A549 (cell line): ENCODE data around the gene TRIM54. TPM values are rescaled to one million over a fixed set of nuclear protein-coding genes. Genes with fewer than 3 reads are reported as not detected.

Experiments
- ATAC-seq, 2 experiments: fragments of 200-7000 bp in 1 of 2; fragments of >200 bp in 1 of 2; cut with Nextera tagmentation in 1 of 2; cut with Tn5 transposase in 1 of 2; 3 replicates each; pipeline versions ENCODE4 v1.8.0 to v1.9.1; 2018 to 2020; ENCODE audit warnings: mild to moderate bottlenecking in 1 of 2, moderate library complexity in 1 of 2
- CTCF ChIA-PET: fragments of 300-600 bp; sonication (Branson Sonifier 250); formaldehyde crosslinking; extraction: SDS; loops from one replicate; lab custom pipeline; 2021; ENCODE audit warnings: antibody characterized with exemption, inconsistent platforms; lab: Yijun Ruan, JAX
- POLR2A ChIA-PET: fragments of 350-600 bp; formaldehyde crosslinking; extraction: SDS; loops from one replicate; lab custom pipeline; 2021; ENCODE audit warnings: antibody characterized with exemption, inconsistent platforms; lab: Yijun Ruan, JAX
- DNase-seq, 2 experiments: peaks; one replicate each; pipeline versions ENCODE4 v3.0.0 to v3.0.0-alpha.2; 2011 to 2016; ENCODE audit warnings: low read depth in 1 of 2, low spot score in 1 of 2
- FAIRE-seq: peaks from 2 replicates; lab custom pipeline; 2011; peaks lifted over from hg19 to GRCh38; lab: Jason Lieb, UNC
- H3K27ac ChIP-seq, 2 experiments: fragments of >200 bp; sonication (Bioruptor Twin); formaldehyde crosslinking; 3 replicates each; pipeline ENCODE4 v1.5.1; 2016 to 2017
- H3K4me1 ChIP-seq: fragments of >200 bp; sonication (Bioruptor Twin); formaldehyde crosslinking; 3 replicates; pipeline ENCODE4 v1.6.1; 2016
- H3K4me2 ChIP-seq: fragments of >200 bp; sonication (Bioruptor Twin); formaldehyde crosslinking; 3 replicates; pipeline ENCODE4 v1.6.1; 2016
- H3K4me3 ChIP-seq: fragments of >200 bp; sonication (Bioruptor Twin); formaldehyde crosslinking; 3 replicates; pipeline ENCODE4 v1.5.1; 2016
- H3K9me3 ChIP-seq: fragments of >200 bp; sonication (Bioruptor Twin); formaldehyde crosslinking; 3 replicates; pipeline ENCODE4 v1.6.1; 2016
- CBX2 ChIP-seq: fragments of 200-600 bp; sonication (generic); IDR thresholded peaks from 2 replicates; pipeline ENCODE4 v1.6.1; 2016; ENCODE audit warnings: low read depth, mild to moderate bottlenecking, borderline replicate concordance
- EHF ChIP-seq: fragments of 250-450 bp; sonication (Bioruptor Pico); IDR thresholded peaks from 2 replicates; pipeline ENCODE4 v1.5.0; 2020; ENCODE audit warnings: mild to moderate bottlenecking
- EP300 ChIP-seq, 2 experiments: fragments of >200 bp; sonication (Bioruptor Twin); formaldehyde crosslinking; IDR thresholded peaks; 2 replicates in 1 of 2; 3 replicates in 1 of 2; pipeline ENCODE4 v1.6.1; 2016 to 2017
- ESRRA ChIP-seq: fragments of 150-350 bp; IDR thresholded peaks from 2 replicates; pipeline ENCODE4 v1.6.1; 2014; ENCODE audit warnings: mild to moderate bottlenecking, low read length, borderline replicate concordance
- FOSB ChIP-seq: fragments of 250-450 bp; sonication (Bioruptor Pico); IDR thresholded peaks from 2 replicates; pipeline ENCODE4 v1.5.0; 2020; ENCODE audit warnings: mild to moderate bottlenecking, moderate library complexity
- FOXS1 ChIP-seq: fragments of 250-450 bp; sonication (Bioruptor Pico); IDR thresholded peaks from 2 replicates; pipeline ENCODE4 v1.5.0; 2020; ENCODE audit warnings: mild to moderate bottlenecking, moderate library complexity
- GATA3 ChIP-seq: IDR thresholded peaks from 2 replicates; pipeline ENCODE4 v1.6.1; 2012; ENCODE audit warnings: borderline replicate concordance
- HOXA7 ChIP-seq: fragments of 250-450 bp; sonication (Bioruptor Pico); IDR thresholded peaks from 2 replicates; pipeline ENCODE4 v1.5.0; 2020; ENCODE audit warnings: mild to moderate bottlenecking, moderate library complexity
- HOXB13 ChIP-seq: fragments of 250-450 bp; sonication (Bioruptor Pico); IDR thresholded peaks from 2 replicates; pipeline ENCODE4 v1.5.0; 2020; ENCODE audit warnings: low read depth, mild to moderate bottlenecking, moderate library complexity
- HOXB5 ChIP-seq: fragments of 250-450 bp; sonication (Bioruptor Pico); IDR thresholded peaks from 2 replicates; pipeline ENCODE4 v1.5.0; 2020; ENCODE audit warnings: mild to moderate bottlenecking, moderate library complexity
- KDM5A ChIP-seq: fragments of 200-600 bp; sonication (generic); IDR thresholded peaks from 2 replicates; pipeline ENCODE4 v1.6.1; 2016; ENCODE audit warnings: antibody characterized with exemption, mild to moderate bottlenecking
- MAFK ChIP-seq: fragments of 450-650 bp; IDR thresholded peaks from 2 replicates; pipeline ENCODE4 v1.6.1; 2014; ENCODE audit not compliant: partially characterized antibody
- MYC ChIP-seq: IDR thresholded peaks from 2 replicates; pipeline ENCODE4 v1.6.1; 2012; ENCODE audit warnings: mild to moderate bottlenecking, inconsistent platforms, low read length, improper control_type of control experiment, borderline replicate concordance
- POLR2A ChIP-seq: IDR thresholded peaks from 2 replicates; pipeline ENCODE4 v1.6.1; 2012; ENCODE audit warnings: mild to moderate bottlenecking, low read length
- RAD21 ChIP-seq, 2 experiments: fragments of >200 bp in 1 of 2; sonication (Bioruptor Twin) in 1 of 2; formaldehyde crosslinking in 1 of 2; IDR thresholded peaks in 1 of 2; conservative IDR thresholded peaks in 1 of 2; 2 replicates in 1 of 2; 3 replicates in 1 of 2; pipeline ENCODE4 v1.6.1; 2012 to 2018; ENCODE audit warnings: inconsistent platforms in 1 of 2
- RARB ChIP-seq: fragments of 250-450 bp; sonication (Bioruptor Pico); IDR thresholded peaks from 2 replicates; pipeline ENCODE4 v1.8.0; 2021; ENCODE audit warnings: mild to moderate bottlenecking, moderate library complexity
- RNF2 ChIP-seq: fragments of 200-600 bp; sonication (generic); IDR thresholded peaks from 2 replicates; pipeline ENCODE4 v1.6.1; 2016; ENCODE audit warnings: low read depth, mild to moderate bottlenecking, antibody characterized with exemption, moderate library complexity, borderline replicate concordance
- SREBF2 ChIP-seq: fragments of 450-650 bp; IDR thresholded peaks from 2 replicates; pipeline ENCODE4 v1.6.1; 2014; ENCODE audit warnings: mild to moderate bottlenecking, moderate library complexity
- ZC3H11A ChIP-seq: fragments of 450-650 bp; IDR thresholded peaks from 2 replicates; pipeline ENCODE4 v1.6.1; 2014; ENCODE audit warnings: antibody characterized with exemption, mild to moderate bottlenecking
- ZFP36 ChIP-seq: fragments of 450-650 bp; IDR thresholded peaks from 2 replicates; pipeline ENCODE4 v1.6.1; 2014; ENCODE audit warnings: borderline replicate concordance; ENCODE audit not compliant: partially characterized antibody
- ZNF302 ChIP-seq: fragments of 250-450 bp; sonication (Bioruptor Pico); IDR thresholded peaks from 2 replicates; pipeline ENCODE4 v1.9.0; 2021; ENCODE audit warnings: inconsistent platforms, mild to moderate bottlenecking, moderate library complexity
- WGBS: methylation state at CpG from one replicate; pipeline ENCODE4 v1.1.6; 2017; ENCODE audit errors: missing lambda C conversion rate; 5-methylcytosine and 5-hydroxymethylcytosine counted together
- polyA plus RNA-seq, 4 experiments: library from polyadenylated mRNA; depleted of rRNA in 3 of 4; stranded (reverse); fragments of >200 nt; fragmentation: RNase III in 1 of 4; extraction: RNeasy Plus Mini Kit Qiagen cat#74134 plus additional on column Dnase treatment in 1 of 4; gene quantifications; 2 replicates in 3 of 4; 3 replicates in 1 of 4; pipeline ENCODE4 v1.2.3, GENCODE V29; 2011 to 2017
- TF ChIP-seq, protein P1 (sequence below): fragments of 250-450 bp; sonication (Bioruptor Pico); IDR thresholded peaks from 2 replicates; pipeline ENCODE4 v1.5.0; 2021; ENCODE audit warnings: mild to moderate bottlenecking, moderate library complexity, borderline replicate concordance
- TF ChIP-seq, protein P2 (sequence below): IDR thresholded peaks from 2 replicates; pipeline ENCODE4 v1.6.1; 2012
- TF ChIP-seq, protein P3 (sequence below): fragments of 200-600 bp; sonication (generic); IDR thresholded peaks from 2 replicates; pipeline ENCODE4 v1.6.1; 2016; ENCODE audit warnings: antibody characterized with exemption, mild to moderate bottlenecking, moderate library complexity
- TF ChIP-seq, protein P4 (sequence below): IDR thresholded peaks from 2 replicates; pipeline ENCODE4 v1.6.1; 2012

TRIM54 gene
- polyA plus RNA-seq, 2 of the 4 experiments (the other 2 are of a cell fraction): 0.13 to 0.14 TPM

DNA sequence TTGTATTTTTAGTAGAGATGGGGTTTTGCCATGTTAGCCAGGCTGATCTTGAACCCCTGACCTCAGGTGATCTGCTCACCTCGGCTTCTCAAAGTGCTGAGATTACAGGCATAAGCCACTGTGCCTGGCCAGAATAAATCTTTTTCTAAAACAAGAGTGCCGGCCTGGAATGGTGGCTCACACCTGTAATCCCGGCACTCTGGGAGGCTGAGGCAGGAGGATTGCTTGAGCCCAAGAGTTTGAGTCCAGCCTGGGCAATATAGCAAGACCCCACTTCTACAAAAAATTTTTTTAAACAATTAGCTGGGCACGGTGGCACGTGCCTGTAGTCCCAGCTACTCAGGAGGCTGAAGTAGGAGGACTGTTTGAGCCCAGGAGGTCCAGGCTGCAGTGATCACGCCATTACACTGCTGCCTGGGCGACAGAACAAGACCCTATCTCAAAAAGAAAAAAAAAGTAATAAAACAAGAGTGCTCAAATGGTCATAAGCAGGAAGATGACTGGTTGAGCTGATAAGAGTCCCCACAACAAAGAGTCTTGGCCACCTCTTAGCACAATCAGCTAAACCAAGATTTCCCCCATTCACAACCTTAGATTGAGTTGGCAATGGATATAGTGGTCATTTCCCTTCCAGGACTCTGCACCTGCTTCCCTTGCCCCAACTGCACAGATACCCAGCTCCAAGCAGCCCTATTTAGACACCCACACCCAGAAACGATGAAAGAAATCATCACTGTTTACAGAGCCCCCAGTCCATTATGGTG lies 31.8 kb downstream of the TRIM54 start:
- POLR2A ChIA-PET: interaction anchor here (1.5 kb wide), 1 partner anchor 8 kb away, joined by 4 read pairs; the partner anchor contains the start of gene MPV17
- 85% methylated on average over 8 of the region's 8 CpGs for WGBS
- no peak for ATAC-seq

GRCh38 chr2:27314709-27315108 lies 32.5 kb downstream of the TRIM54 start:
- DNase-seq (no peak), ATAC-seq (no peak), FAIRE-seq (no peak)
- TF ChIP-seq, protein P1, sequence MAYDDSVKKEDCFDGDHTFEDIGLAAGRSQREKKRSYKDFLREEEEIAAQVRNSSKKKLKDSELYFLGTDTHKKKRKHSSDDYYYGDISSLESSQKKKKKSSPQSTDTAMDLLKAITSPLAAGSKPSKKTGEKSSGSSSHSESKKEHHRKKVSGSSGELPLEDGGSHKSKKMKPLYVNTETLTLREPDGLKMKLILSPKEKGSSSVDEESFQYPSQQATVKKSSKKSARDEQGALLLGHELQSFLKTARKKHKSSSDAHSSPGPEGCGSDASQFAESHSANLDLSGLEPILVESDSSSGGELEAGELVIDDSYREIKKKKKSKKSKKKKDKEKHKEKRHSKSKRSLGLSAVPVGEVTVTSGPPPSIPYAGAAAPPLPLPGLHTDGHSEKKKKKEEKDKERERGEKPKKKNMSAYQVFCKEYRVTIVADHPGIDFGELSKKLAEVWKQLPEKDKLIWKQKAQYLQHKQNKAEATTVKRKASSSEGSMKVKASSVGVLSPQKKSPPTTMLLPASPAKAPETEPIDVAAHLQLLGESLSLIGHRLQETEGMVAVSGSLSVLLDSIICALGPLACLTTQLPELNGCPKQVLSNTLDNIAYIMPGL (CRISPR knock-in tag): no peak
- no peak for TF ChIP-seq POLR2A
- no peak for TF ChIP-seq MYC
- no peak for TF ChIP-seq ZNF302 (CRISPR knock-in tag)
- TF ChIP-seq EP300 (IDR thresholded peaks at IDR 0.05): no peak
- TF ChIP-seq FOSB (CRISPR knock-in tag): no peak
- TF ChIP-seq, protein P2, sequence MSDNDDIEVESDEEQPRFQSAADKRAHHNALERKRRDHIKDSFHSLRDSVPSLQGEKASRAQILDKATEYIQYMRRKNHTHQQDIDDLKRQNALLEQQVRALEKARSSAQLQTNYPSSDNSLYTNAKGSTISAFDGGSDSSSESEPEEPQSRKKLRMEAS: no peak
- no peak for TF ChIP-seq RAD21 (conservative IDR thresholded peaks at IDR 0.05 in 1 of 2, IDR thresholded peaks at IDR 0.05 in 1 of 2)
- ChIA-PET CTCF (interaction anchor here (0.8 to 12.8 kb wide), 8 partner anchors 12 to 228 kb away, joined by 3 to 171 read pairs (median 4); partner anchors contain the start of genes EIF2B4 and KHK), POLR2A (interaction anchor here (1.5 kb wide), 1 partner anchor 8 kb away, joined by 4 read pairs; the partner anchor contains the start of gene MPV17)
- Histone ChIP-seq H3K27ac (no peak overlapping the region), H3K9me3 (no peaks in the 10 kb centered on the region), H3K4me1 (no peaks in the 10 kb centered on the region), H3K4me3 (no peak overlapping the region), H3K4me2 (no peak overlapping the region)
- WGBS: 88% methylated on average over 9 of the region's 9 CpGs

More for the DNA sequence above, 31.8 kb downstream of the TRIM54 start:
- no peaks in the 10 kb centered on the region for H3K4me1 ChIP-seq
- FAIRE-seq (no peak), DNase-seq (no peak)
- TF ChIP-seq RARB (CRISPR knock-in tag) (no peak), SREBF2 (no peak), CBX2 (no peak), EHF (CRISPR knock-in tag) (no peak), FOXS1 (CRISPR knock-in tag) (no peak), HOXA7 (CRISPR knock-in tag) (no peak), ZFP36 (no peak), HOXB13 (CRISPR knock-in tag) (no peak), HOXB5 (CRISPR knock-in tag) (no peak), MYC (no peak), GATA3 (no peak), FOSB (CRISPR knock-in tag) (no peak), ZC3H11A (no peak), MAFK (no peak), EP300 (IDR thresholded peaks at IDR 0.05) (no peak), ESRRA (no peak), RNF2 (no peak), KDM5A (no peak)
- TF ChIP-seq, protein P3, sequence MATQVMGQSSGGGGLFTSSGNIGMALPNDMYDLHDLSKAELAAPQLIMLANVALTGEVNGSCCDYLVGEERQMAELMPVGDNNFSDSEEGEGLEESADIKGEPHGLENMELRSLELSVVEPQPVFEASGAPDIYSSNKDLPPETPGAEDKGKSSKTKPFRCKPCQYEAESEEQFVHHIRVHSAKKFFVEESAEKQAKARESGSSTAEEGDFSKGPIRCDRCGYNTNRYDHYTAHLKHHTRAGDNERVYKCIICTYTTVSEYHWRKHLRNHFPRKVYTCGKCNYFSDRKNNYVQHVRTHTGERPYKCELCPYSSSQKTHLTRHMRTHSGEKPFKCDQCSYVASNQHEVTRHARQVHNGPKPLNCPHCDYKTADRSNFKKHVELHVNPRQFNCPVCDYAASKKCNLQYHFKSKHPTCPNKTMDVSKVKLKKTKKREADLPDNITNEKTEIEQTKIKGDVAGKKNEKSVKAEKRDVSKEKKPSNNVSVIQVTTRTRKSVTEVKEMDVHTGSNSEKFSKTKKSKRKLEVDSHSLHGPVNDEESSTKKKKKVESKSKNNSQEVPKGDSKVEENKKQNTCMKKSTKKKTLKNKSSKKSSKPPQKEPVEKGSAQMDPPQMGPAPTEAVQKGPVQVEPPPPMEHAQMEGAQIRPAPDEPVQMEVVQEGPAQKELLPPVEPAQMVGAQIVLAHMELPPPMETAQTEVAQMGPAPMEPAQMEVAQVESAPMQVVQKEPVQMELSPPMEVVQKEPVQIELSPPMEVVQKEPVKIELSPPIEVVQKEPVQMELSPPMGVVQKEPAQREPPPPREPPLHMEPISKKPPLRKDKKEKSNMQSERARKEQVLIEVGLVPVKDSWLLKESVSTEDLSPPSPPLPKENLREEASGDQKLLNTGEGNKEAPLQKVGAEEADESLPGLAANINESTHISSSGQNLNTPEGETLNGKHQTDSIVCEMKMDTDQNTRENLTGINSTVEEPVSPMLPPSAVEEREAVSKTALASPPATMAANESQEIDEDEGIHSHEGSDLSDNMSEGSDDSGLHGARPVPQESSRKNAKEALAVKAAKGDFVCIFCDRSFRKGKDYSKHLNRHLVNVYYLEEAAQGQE: no peak
- TF ChIP-seq, protein P4, sequence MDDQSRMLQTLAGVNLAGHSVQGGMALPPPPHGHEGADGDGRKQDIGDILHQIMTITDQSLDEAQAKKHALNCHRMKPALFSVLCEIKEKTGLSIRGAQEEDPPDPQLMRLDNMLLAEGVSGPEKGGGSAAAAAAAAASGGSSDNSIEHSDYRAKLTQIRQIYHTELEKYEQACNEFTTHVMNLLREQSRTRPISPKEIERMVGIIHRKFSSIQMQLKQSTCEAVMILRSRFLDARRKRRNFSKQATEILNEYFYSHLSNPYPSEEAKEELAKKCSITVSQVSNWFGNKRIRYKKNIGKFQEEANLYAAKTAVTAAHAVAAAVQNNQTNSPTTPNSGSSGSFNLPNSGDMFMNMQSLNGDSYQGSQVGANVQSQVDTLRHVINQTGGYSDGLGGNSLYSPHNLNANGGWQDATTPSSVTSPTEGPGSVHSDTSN: no peak
- H3K27ac ChIP-seq: no peak overlapping the region
- H3K4me2 ChIP-seq: no peak overlapping the region
- no peaks in the 10 kb centered on the region for H3K9me3 ChIP-seq
- CTCF ChIA-PET: interaction anchor here (0.8 to 12.8 kb wide), 9 partner anchors 11 to 227 kb away, joined by 3 to 171 read pairs (median 4); partner anchors contain the start of genes EIF2B4 and KHK
- no peak overlapping the region for H3K4me3 ChIP-seq
